ENCODE measurements around the gene CSNK2A1.
A peak's percentile ranks its signal among the peaks of the same experiment; 100 is the strongest.
"Not testable (repeated sequence)": the region's sequence is repeated elsewhere in the genome, so short reads cannot be mapped to it uniquely, and the experiment has no call there.

Gene CSNK2A1

DNA sequence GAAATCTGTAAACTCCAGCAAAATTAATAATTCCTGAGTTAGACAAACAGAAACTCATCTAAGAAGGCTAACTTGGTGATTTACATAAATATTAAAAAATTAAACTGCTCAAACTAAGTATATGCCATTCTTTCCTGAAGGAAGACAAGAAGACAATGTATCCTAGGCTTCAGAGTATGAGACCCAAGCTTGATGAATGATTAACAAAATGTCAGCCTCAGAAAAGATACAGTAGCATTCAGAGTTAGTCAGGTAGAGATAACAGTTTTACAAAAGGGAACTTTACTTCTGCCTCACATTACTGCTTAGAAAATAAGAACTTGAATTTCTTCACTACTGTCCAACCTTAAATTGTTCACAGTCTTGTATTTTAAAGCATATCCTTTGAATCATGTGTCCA lies 12.0 kb downstream of the CSNK2A1 start:
- no peak for DNase-seq

DNA sequence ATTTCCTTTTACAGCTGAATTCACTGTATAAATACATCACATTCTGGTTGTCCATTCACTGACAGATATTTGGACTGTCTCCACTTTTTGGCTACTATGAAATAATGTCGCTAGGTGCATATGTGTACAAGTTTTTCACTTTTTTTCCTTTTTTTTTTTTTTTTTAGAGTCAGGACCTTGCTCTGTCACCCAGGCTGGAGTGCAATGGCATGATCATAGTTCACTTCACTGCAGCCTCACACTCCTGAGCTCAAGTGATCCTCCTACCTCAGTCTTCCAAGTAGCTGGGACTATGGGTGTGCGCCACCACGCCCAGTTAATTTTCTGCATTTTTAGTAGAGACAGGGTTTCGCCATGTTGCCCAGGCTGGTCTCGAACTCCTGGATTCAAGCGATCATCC lies 13.3 kb downstream of the CSNK2A1 start:
- no peak for DNase-seq

DNA sequence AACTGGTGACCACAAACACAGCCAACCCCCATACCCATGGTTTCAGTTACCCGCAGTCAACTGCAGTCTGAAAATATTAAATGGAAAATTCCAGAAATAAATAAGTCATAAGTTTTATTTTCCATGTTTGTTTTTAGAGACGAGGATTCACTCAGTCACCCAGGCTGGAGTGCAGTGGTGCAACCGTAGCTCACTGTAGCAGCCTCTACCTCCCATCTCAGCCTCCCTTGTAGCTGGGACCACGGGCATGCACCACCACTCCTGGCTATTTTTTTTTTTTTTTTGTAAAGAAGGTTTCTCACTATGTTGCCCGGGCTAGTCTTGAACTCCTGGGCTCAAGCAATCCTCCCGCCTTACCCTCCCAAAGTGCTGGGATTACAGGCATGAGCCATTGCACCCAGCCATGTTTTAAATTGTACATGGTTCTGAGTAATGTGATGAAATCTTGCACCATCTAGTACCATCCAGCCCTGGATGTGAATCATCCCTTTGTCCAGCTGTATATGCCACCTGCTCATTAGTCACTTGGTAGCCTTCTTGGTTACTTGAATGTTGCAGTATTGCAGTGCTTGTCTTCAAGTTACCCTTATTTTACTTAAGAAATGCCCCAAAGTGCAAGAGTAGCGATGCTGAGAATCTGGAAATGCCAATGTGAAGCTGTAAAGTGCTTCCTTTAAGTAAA lies 14.5 kb downstream of the CSNK2A1 start:
- peak; percentile 85 for DNase-seq

- DNase-seq, result no peak
These were observed 16.1 kb downstream of the CSNK2A1 start for GRCh38 chr20:527571-527886.

GRCh38 chr20:521860-522259 lies 21.7 kb downstream of the CSNK2A1 start:
- DNase-seq, result no peak

DNA sequence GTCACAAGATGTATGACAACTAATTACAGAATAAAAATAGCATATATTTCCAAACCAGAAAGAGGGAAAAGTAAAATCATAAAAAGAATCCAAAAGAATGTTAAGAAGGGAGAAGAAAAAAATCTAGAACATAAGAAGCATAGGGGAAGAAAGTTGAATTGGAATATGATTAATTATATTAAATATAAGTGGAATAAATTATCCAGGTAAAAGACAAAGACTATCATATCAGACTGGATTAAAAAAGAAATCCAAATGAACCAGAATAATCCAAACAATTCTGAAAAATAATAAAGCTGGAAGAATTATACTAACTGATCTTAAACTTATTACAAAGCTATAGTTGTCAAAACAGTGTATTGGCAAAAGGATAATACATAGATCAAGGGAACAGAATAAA lies 23.6 kb downstream of the CSNK2A1 start:
- DNase-seq, result no peak

GRCh38 chr20:517221-517620 lies 26.4 kb downstream of the CSNK2A1 start:
- no peak for DNase-seq

DNA sequence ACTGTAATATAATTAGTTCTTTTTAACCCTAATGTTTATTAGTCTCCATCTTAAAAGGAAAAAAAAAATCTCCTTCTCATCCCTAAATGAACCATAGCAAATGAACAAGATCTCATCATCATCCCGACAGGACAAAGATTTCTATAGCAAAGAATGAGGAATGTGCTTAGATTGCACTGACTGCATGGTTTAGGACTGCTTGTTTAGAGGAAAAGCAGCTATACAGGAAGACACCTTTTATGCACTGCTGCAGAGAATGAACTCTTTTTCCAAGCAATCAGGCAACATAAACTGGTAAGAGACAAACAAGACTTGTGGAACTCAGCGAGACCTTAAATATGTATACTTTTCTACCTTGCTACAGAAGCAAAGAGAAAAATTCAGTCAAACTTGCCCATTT lies 26.8 kb downstream of the CSNK2A1 start:
- DNase-seq, result no peak

- DNase-seq, result no peak
These were observed 27.9 kb downstream of the CSNK2A1 start for GRCh38 chr20:515696-516095.

GRCh38 chr20:513429-513828 lies 30.2 kb downstream of the CSNK2A1 start:
- no peak for DNase-seq

DNA sequence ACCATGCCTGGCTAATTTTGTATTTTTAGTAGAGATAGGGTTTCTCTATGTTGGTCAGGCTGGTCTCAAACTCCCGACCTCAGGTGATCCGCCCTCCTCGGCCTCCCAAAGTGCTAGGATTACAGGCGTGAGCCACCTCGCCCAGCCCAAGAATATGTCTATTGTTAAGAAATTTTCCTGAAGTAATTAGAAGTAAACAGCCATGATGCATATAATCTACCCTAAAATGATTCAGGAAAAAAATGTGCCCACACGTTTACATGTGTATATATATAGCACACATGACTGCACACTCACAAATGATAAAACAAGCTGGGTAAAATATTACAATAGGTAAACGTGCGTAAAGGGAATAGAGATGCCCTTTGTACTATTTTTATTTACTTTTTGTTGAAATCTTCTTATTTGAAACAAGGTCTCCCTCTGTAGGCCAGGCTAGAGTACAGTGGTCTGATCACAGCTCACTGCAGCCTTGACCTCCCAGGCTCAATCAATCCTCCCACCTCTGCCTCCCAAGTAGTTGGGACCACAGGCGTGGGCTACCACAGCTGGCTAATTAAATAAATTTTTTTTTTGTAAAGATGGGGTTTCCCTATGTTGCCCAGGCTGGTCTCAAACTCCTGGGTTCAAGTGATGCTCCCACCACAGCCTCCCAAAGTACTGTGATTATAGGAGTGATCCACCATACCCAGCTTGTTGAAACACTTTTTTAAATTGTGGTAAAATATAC lies 33.1 kb downstream of the CSNK2A1 start:
- not testable (repeated sequence) for DNase-seq

DNA sequence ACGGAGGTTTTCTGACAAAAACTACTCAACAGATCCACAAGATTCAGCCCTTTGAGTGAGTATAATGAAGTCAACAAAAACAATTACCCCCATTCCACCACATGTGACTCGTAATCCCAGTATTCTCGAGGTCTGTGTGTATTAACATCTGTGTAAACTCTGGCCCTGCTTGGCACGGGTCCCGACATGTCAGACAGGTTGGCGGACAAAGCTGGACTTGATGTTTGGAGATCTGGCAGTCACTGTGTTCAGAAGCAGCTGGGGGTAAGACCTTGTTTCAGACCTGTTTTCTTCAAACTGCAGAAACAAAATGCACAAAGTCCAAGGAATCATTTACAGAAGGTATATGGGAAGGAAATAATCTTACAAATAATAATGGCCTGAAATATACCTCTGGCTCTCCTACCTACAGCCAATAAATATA lies 35.2 kb downstream of the CSNK2A1 start:
- DNase-seq, result not testable (repeated sequence)

- no peak for DNase-seq
These were observed 35.7 kb downstream of the CSNK2A1 start for GRCh38 chr20:507761-508332.

DNA sequence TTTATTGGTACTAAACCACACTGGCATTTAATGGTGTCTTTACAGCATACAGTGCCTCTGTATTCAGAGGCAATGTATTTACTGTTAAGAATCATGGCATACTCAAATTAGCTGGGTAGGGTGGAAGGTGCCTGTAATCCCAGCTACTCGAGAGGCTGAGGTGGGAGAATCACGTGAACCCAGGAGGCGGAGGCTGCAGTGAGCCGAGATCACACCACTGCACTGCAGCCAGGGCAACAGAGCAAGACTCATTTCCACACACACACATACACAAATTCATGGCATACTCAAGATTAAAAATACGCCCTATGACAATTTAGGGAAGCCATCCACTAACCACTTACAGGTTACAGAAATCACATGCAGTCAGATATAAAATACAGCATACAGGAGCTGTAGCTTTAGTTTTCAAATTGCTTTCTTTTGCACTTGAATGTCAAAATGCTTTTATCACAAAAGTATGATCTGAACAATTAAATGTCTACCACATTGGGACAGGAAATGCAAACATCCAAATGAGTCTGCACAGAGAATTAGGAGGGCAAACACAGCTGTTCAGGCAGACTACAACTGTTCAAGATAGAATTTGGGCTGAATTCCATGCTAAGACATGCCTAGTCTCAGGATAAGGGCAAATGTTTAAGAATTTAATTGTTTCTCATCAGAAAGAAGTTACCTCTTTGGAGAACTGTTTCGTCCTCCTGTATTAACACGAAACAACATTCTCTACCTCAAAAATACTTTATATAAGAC lies 36.4 kb downstream of the CSNK2A1 start:
- no peak for DNase-seq

- no peak for DNase-seq
These were observed 38.9 kb downstream of the CSNK2A1 start for GRCh38 chr20:504632-505075.

- DNase-seq, result no peak
These were observed 40.4 kb downstream of the CSNK2A1 start for GRCh38 chr20:503048-503737.

DNA sequence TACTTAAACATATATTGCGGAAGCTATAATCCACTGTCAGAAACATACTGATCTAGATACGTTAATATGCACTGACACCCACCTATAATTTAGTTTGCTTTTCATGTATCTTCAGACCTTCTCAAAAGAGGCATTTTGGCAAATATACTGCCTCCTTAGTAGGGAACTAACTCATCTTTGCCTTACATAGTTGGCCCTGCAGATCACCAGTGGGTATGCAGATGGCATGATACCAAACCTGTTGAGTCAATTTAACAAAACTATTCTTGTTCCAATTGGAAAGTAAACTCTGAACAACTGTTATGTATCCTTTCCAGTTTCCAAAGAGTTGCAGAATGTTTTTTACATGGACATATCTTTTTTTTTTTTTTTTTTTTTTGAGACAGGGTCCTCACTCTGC lies 45.6 kb downstream of the CSNK2A1 start:
- DNase-seq, result no peak

GRCh38 chr20:496126-496696 lies 47.4 kb downstream of the CSNK2A1 start:
- peak; percentile 56 for DNase-seq

- DNase-seq, result no peak
These were observed 51.4 kb downstream of the CSNK2A1 start for GRCh38 chr20:492159-492558.

GRCh38 chr20:487655-488054 lies 55.9 kb downstream of the CSNK2A1 start:
- DNase-seq, result no peak

DNA sequence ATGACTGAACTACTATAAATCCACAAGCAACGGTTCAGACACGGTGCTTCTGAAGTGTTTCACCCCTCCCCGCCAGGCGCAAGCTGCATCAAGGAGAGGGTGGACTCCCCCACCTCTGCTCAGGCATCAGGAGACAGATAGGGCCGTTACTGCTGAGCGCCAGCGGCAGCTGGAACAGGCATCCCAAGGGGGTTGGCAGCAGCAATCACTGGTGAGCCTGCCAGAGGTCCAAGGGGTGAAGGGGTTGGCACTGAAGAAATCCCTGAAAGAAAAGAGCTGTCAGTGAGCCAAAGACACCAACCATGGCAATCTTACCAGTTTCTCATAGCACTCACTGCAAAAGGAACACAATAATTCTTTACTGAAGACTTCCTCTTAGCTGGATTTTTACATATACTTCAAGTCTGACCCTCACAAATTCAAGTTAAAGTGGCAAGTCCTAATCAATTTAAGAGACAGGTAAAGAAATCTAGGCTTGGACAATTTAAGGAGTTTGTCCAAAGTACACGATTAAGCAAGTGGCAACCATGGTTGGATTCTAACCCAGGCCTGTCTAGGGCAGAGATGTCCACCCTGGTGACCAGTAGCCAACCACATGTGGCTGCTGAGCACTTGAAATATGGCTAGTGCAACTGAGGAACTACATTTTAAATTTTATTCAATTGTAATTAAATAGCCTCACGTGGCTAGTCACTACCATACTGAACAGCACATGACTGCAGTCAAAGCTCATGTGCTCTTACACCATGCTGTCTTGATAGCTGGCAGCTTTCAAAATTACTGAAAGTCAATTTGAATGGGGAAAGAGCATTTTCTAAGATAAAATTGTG lies 59.6 kb downstream of the CSNK2A1 start:
- DNase-seq, result no peak

GRCh38 chr20:481167-481566 lies 62.4 kb downstream of the CSNK2A1 start:
- no peak for DNase-seq

All from MV-4-11 (cell line).